ENCODE measurements around the gene KLHL29. TPM values are rescaled to one million over a fixed set of nuclear protein-coding genes. Genes with fewer than 3 reads are reported as not detected.

The KLHL29 gene
- total RNA-seq, 1 donor from 2014 or later = 5.5 TPM

DNA sequence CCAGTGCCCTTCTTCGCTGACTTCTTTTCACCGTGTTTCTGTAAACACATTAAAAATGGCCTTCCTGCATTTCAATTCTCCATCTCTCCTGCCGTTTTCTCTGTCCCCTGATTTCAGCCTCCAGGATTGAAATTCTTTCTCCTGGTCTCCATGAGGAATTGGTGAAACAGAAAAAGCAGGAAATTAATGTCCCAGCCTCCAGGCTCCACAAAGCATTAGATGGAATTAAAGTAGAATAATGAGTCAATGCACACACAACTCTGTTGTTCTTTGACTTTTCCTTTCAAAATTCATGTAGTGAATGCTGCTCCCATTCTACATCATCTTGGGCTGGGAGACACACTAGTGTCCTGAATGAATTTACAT lies 209.5 kb downstream of the KLHL29 start:
- Histone ChIP-seq H3K79me2 (ENCODE audit: insufficient read depth, low read length) (no peaks in the 10 kb centered on the region), H3K27me3 (ENCODE audit: insufficient read depth, low read length) (no peaks in the 10 kb centered on the region), H3K9me3 (ENCODE audit: insufficient read depth, low read depth, low read length) (no peaks in the 10 kb centered on the region), H3K4me3 (ENCODE audit: insufficient read depth, low read depth, low read length) (no peak overlapping the region), H3K9ac (ENCODE audit: low read length) (no peak overlapping the region), H2AFZ (ENCODE audit: low read depth, low read length) (no peak overlapping the region), H3K4me2 (ENCODE audit: low read length) (no peak overlapping the region), H3K4me1 (ENCODE audit: insufficient read depth, low read length) (peaks cover 13% of the 10 kb centered on the region), H3K36me3 (ENCODE audit: insufficient read depth, low read length) (no peaks in the 10 kb centered on the region), H4K20me1 (ENCODE audit: insufficient read depth, low read length) (no peaks in the 10 kb centered on the region), H3K27ac (ENCODE audit: low read depth, low read length) (no peak overlapping the region)
- peaks cover 40% of the 10 kb centered on the region for H3K27me3 Mint-ChIP-seq (ENCODE audit: low read depth, unreplicated experiment)
- TF ChIP-seq EZH2 (IDR thresholded peaks at IDR 0.05; ENCODE audit: insufficient read depth, low read length) (no peak), CTCF (IDR thresholded peaks at IDR 0.05; ENCODE audit: insufficient read depth, low read depth, low read length) (no peak)
- H3K4me1 Mint-ChIP-seq (ENCODE audit: low read depth, unreplicated experiment) = peaks cover 21% of the 10 kb centered on the region
- no peak for DNase-seq (ENCODE audit: low read depth)
- no peak for FAIRE-seq
- H3K9me3 Mint-ChIP-seq (ENCODE audit: unreplicated experiment) = no peaks in the 10 kb centered on the region
- H3K4me3 Mint-ChIP-seq (ENCODE audit: unreplicated experiment) = no peak overlapping the region
- H3K27ac Mint-ChIP-seq (ENCODE audit: unreplicated experiment) = no peak overlapping the region
- H3K36me3 Mint-ChIP-seq (ENCODE audit: low read depth, unreplicated experiment) = no peaks in the 10 kb centered on the region

DNA sequence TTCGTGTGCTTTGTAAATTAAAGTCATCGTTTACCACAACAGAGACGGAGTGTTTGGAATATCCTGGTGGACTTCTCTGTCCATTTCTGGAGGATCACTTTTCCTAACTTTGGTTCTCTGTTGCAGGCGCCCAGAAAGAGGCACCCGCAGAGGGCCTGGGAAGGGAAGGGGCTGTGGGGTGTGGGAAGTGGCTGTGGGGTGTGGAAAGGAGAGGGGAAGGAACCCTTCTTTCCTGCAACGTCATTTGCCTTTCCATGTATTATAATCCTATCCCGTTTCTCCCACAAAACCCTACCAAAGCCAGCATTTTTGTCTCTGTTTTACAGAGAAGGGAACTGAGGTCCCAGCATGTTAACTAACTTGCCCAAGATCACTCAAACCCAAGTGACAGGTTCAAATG lies 210.0 kb downstream of the KLHL29 start:
- no peaks in the 10 kb centered on the region for H3K79me2 ChIP-seq (ENCODE audit: insufficient read depth, low read length)
- no peak for DNase-seq (ENCODE audit: low read depth)
- no peak overlapping the region for H3K4me2 ChIP-seq (ENCODE audit: low read length)
- Mint-ChIP-seq H3K27ac (ENCODE audit: unreplicated experiment) (no peak overlapping the region), H3K9me3 (ENCODE audit: unreplicated experiment) (no peaks in the 10 kb centered on the region), H3K36me3 (ENCODE audit: low read depth, unreplicated experiment) (no peaks in the 10 kb centered on the region), H3K4me1 (ENCODE audit: low read depth, unreplicated experiment) (peaks cover 18% of the 10 kb centered on the region), H3K27me3 (ENCODE audit: low read depth, unreplicated experiment) (peaks cover 38% of the 10 kb centered on the region), H3K4me3 (ENCODE audit: unreplicated experiment) (no peak overlapping the region)
- H4K20me1 ChIP-seq (ENCODE audit: insufficient read depth, low read length) = no peaks in the 10 kb centered on the region
- no peaks in the 10 kb centered on the region for H3K27me3 ChIP-seq (ENCODE audit: insufficient read depth, low read length)
- H2AFZ ChIP-seq (ENCODE audit: low read depth, low read length) = no peak overlapping the region
- H3K4me3 ChIP-seq (ENCODE audit: insufficient read depth, low read depth, low read length) = no peak overlapping the region
- no peak for FAIRE-seq
- H3K9me3 ChIP-seq (ENCODE audit: insufficient read depth, low read depth, low read length) = no peaks in the 10 kb centered on the region
- no peak overlapping the region for H3K27ac ChIP-seq (ENCODE audit: low read depth, low read length)
- TF ChIP-seq CTCF (IDR thresholded peaks at IDR 0.05; ENCODE audit: insufficient read depth, low read depth, low read length) (no peak), EZH2 (IDR thresholded peaks at IDR 0.05; ENCODE audit: insufficient read depth, low read length) (no peak)
- no peaks in the 10 kb centered on the region for H3K36me3 ChIP-seq (ENCODE audit: insufficient read depth, low read length)
- no peak overlapping the region for H3K9ac ChIP-seq (ENCODE audit: low read length)
- peaks cover 13% of the 10 kb centered on the region for H3K4me1 ChIP-seq (ENCODE audit: insufficient read depth, low read length)

GRCh38 chr2:23595601-23596251 lies 210.7 kb downstream of the KLHL29 start:
- H3K36me3 ChIP-seq (ENCODE audit: insufficient read depth, low read length) = no peaks in the 10 kb centered on the region
- no peaks in the 10 kb centered on the region for H3K36me3 Mint-ChIP-seq (ENCODE audit: low read depth, unreplicated experiment)
- H3K4me1 ChIP-seq (ENCODE audit: insufficient read depth, low read length) = peaks cover 13% of the 10 kb centered on the region
- H3K79me2 ChIP-seq (ENCODE audit: insufficient read depth, low read length) = no peaks in the 10 kb centered on the region
- DNase-seq (ENCODE audit: low read depth) = peak; percentile 80
- H3K27me3 Mint-ChIP-seq (ENCODE audit: low read depth, unreplicated experiment) = peaks cover 32% of the 10 kb centered on the region
- H3K4me3 ChIP-seq (ENCODE audit: insufficient read depth, low read depth, low read length) = no peak overlapping the region
- no peak for FAIRE-seq
- no peaks in the 10 kb centered on the region for H3K9me3 ChIP-seq (ENCODE audit: insufficient read depth, low read depth, low read length)
- no peaks in the 10 kb centered on the region for H3K27me3 ChIP-seq (ENCODE audit: insufficient read depth, low read length)
- H3K4me3 Mint-ChIP-seq (ENCODE audit: unreplicated experiment) = peak overlapping the region; percentile 20
- no peaks in the 10 kb centered on the region for H3K9me3 Mint-ChIP-seq (ENCODE audit: unreplicated experiment)
- TF ChIP-seq EZH2 (IDR thresholded peaks at IDR 0.05; ENCODE audit: insufficient read depth, low read length) (no peak), CTCF (IDR thresholded peaks at IDR 0.05; ENCODE audit: insufficient read depth, low read depth, low read length) (no peak)
- peak overlapping the region; percentile 24 for H3K9ac ChIP-seq (ENCODE audit: low read length)
- H4K20me1 ChIP-seq (ENCODE audit: insufficient read depth, low read length) = no peaks in the 10 kb centered on the region
- H3K4me2 ChIP-seq (ENCODE audit: low read length) = peak overlapping the region; percentile 77
- peak overlapping the region; percentile 14 for H2AFZ ChIP-seq (ENCODE audit: low read depth, low read length)
- peak overlapping the region; percentile 7 for H3K27ac Mint-ChIP-seq (ENCODE audit: unreplicated experiment)
- peaks cover 15% of the 10 kb centered on the region for H3K4me1 Mint-ChIP-seq (ENCODE audit: low read depth, unreplicated experiment)
- H3K27ac ChIP-seq (ENCODE audit: low read depth, low read length) = no peak overlapping the region
